HG02642 (cell line): ENCODE measurements around the gene DMRT3.

ENCODE experiments used
- ATAC-seq: cut with Tn5 transposase; IDR thresholded peaks from one replicate; pipeline ENCODE4 v1.9.1; 2021; ENCODE audit warnings: mild to moderate bottlenecking; ENCODE audit not compliant: unreplicated experiment, poor library complexity

Gene DMRT3

DNA sequence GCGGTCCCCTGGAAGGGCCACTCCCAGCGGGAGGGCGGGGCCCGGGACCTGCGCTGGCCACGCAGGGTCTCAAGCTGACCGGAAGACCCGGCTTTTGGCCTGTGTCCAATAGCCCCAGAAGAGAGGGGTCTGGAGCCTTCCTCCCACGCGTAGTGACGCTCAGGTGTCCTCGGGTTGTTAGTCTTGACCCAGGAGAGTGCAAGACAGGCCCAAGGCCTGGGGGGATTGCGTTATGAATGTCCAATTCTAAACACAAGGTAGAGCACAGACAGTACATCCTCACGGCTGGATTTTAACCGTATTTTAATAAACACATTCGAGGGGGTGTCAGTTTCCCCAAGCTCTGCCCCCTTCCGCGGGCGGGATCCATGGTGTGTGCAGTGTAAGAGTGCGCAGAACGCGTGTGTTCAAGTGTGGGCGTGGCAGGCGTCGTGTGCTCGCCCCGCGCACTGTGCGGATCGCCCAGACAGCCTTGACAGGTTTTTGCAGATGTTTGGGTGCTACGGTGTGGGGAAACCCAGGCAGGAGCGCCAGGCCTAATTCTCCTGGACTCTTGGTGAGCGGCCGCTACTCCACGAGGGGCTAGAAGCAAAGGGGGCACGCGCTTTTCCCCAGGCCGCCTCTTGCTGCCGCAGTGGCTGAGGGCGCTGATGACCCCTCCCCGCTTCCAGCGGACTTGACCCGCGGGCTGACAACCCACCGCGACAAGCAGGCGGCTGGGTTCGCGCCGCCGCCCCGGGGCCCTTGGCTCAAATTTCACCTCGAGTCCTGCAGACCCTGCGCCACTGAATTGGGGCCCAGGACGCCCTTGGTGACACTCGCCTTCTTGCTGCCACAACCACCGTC lies 6.1 kb upstream of the DMRT3 start:
- ATAC-seq = no peak

DNA sequence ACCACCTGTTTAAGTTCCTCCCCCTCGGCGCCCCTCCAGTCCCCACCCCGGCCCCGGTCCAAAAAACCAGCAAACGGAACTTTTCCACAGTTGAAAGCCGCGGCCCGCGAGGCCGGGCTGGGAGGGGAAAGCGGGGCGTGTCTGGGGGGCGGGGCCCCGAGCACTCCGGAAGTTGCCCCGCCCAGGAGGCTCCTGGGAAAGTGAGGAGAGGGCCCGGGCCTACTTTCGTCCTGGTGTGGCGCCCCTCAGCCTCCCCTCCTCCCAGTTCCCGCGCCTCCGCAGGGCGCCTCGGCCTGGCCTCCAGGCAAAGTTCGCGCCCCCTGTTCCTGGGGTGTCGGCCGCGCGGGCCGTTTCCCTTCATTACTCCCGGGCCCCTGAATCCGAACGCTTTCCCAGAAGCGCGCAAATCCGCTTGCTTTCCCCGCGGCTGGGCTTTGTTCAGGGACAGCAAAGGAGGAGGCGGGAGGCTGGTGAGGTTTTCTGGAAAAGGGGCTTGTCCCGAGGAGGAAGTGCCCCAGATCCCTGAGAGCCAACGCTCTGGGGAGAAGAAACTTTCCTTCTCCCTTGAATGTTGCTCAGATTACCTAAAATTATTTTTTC lies 4.5 kb upstream of the DMRT3 start:
- ATAC-seq = no peak

DNA sequence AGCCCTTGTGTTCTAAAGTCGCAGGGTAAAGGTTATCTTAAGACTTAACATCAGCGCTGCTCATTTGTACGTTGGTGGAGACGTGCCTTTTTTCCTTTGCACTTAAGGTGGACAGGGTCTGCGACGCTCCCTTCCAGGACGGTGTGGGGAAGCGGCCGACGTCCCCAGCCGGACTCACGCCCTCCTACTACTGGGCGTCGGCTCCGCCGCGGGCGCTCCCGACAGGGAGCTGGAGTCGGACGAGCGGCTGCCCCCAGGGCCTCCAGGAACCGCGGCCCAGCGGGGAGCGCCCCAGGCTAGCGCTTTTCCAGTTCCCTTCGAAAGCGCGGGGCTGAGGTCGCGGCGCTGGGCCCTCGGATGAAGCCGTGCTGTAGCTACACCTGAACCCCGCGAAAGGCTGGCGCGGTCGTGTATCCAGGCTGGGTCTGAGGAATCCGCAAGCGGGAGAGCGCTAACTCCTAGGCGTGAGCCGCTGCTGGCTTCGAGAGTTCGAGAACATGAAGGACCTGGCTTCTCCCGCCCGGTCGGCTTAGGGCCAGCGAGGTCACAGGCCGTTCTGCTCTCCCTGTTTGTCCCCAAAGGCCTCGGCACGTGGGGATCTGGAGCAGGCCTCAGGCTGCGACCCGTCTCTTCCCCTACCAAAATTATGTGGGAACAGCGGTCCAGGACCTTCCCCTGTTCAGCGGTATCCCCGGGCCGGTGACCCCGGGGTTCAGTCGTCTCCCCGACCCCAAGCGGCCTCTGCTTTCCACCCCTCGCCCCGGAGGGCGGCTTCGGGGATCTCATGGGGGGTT lies 3.8 kb upstream of the DMRT3 start:
- ATAC-seq = no peak

DNA sequence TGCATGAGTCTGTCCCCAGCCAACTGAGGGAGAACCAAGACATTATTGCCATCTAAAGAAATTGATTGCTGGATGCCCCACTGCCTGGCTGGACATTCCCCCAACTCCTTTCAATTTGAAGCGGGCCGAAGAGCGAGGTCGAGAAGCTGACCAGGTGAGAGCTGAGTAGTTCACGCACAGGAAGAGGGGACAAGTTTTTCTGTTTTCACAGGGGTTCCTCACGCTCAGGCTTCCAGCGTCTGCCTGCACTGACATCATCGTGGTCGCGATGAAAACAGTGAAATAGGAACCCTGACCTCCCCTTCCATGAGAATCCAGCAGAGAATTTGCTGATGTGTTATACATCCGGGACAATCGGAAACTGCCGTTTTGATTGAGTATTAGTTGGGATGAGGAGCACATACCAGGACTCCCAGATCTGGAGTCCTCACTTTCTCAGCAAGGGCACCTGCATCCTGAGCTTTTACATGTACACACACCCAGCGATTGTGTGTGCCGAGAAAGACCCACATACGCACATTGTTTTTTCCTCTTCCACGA lies 3.1 kb upstream of the DMRT3 start:
- ATAC-seq = no peak

DNA sequence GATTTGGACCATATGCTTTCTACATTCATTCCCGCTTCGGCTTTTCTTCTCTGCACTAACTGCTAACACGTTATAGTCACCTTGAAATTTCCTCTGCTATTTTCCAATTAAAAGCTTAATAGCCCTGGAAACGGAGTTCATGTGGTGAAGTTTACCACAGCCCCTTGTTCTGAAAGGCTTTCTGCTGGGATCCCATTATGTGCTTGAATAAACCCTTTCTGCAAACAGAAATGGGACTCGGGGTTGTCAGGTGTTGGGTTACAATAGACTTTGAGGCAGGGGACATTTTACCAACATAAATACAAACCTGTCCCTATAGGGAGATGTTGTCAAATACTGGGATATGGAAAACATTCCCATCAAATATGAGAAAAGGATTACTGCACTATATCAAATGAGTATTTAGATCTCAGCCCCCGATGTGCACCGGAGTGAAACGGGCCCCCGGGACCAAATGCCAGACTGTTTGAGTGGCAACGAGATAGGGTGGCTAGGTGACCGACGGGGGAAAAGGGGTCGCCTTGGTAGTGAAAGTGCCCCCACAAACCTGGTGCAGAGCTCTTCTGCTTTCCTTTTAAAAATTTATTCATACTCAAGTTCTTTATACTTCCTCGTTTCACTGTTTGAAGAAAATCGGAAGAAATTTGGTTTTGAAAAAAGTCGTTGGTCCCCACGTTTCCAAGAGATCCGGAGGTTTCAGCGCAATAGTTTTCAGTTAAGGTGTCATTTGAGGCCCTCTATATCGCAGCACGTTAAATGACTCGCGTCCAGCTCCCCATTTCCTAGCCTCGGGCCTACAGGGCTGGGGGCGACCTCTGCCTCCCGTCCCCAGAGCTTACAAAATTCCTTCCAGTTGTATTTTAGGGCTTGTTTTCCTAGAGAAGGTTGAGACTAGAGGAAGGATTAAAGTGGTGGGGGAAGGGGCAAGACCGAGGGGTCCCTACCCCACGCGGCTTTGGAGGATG lies 2.1 kb upstream of the DMRT3 start:
- no peak for ATAC-seq

DNA sequence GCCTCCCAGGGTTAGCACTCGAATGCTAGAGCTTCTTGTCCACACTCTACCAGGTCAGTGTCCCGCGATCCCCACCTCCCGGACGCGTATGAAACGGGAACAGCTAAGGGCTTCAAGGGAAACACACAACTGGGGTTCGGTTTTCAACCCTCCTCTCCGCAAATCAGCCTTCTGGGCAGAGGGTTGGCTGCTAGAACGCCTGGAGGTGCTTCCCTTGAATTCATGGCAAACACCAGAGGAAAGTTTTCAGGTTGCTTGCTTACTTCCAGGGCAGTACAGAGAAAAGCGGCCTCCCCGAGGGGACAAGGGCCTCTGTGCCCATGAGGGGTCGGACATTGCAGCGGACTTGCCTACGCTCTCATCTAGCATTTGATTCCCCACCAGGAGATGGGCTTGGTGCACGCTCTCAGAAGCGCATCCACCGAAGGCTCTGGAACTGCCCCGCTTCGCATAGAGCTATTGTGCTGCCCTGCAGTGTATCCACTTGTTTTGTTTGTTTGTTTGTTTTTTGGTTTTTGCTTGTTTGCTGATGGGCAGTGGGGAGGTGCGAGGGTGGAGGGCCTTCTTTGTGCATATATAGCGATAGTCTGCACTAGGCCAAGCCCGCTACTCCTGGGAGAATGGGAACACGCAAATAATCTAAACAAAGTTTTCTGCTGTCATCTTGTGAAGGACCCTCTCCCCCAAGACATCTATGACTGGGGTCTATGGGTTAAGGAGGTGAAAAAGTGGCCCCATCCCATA lies 1.3 kb upstream of the DMRT3 start:
- ATAC-seq = no peak

GRCh38 chr9:975740-976257 lies 656 bp upstream of the DMRT3 start:
- no peak for ATAC-seq

GRCh38 chr9:976943-977837 lies 735 bp downstream of the DMRT3 start:
- ATAC-seq = no peak

- no peak for ATAC-seq
Observed at GRCh38 chr9:977838-978830, 1.7 kb downstream of the DMRT3 start.

- ATAC-seq = no peak
Observed at GRCh38 chr9:979983-980382, 3.5 kb downstream of the DMRT3 start.

DNA sequence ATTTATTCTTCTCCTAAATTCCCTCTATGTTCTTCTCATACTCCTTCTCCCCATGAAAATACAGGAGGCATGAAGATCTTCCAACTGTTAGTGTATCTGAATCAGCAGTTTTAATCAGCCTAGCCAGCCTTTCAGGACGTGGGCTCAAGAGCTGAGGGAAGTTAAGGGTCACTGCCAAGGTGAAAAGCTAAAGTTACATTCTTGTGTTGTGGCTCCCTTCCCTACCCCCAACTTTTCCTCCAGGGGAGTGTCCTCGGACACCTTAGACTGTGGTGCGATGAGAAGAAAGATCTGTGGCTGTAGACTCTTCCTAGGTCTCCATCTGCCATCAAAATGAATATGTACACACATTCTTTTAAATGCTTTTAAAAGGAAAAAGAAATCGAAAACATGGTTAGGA lies 4.2 kb downstream of the DMRT3 start:
- no peak for ATAC-seq

DNA sequence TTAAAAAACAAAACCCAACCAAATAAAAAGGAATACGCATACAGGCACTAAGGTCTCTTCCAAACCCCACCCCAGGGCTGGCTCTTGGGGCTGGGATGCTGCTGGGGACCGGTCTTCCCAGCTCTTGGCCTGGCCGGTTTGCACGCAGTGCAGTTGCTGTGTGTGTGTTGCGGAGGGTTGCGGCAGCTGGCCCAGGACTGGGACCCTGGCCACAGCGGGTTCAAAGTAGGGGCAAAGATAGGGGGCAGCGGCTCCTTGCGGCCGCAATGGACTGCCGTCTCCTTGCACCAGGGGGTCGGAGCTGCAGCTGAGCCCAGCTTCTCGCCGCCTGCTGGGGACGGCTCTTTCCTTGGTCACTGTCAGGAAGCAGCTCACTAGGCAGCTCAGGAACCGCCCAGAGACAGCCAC lies 5.0 kb downstream of the DMRT3 start:
- ATAC-seq = no peak

GRCh38 chr9:982394-983230 lies 6.2 kb downstream of the DMRT3 start:
- ATAC-seq = no peak

GRCh38 chr9:994005-994404 lies 17.6 kb downstream of the DMRT3 start:
- ATAC-seq = no peak

- no peak for ATAC-seq
Observed at GRCh38 chr9:995192-995591, 18.7 kb downstream of the DMRT3 start.

GRCh38 chr9:995781-996180 lies 19.3 kb downstream of the DMRT3 start:
- ATAC-seq = no peak
